HG03432 (cell line): ENCODE data around the gene BAK1.

Experiments
- ATAC-seq: cut with Tn5 transposase; IDR thresholded peaks from one replicate; pipeline ENCODE4 v1.9.1; 2021; ENCODE audit warnings: mild to moderate bottlenecking, moderate library complexity; ENCODE audit not compliant: unreplicated experiment

BAK1 gene

DNA sequence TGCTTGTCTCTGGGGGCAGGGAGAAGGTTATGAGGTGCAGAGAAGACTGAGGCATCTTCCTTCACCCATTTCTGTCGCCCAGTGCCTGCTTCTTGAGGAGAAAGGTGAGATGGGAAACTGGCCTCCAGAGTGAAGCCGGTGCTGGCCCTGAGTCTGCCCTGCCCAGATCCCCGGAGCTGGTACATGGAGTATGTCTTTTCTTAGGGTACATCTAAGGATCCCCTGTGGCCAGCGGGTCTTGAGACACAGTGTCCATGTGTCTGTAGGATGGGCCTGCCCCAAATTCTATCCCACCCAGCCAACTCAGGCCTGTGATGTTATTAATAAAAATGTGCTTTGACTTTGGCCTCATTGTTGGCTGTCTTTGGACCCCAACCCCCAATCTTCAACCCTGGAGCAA lies 8.8 kb upstream of the BAK1 start:
- no peak for ATAC-seq

DNA sequence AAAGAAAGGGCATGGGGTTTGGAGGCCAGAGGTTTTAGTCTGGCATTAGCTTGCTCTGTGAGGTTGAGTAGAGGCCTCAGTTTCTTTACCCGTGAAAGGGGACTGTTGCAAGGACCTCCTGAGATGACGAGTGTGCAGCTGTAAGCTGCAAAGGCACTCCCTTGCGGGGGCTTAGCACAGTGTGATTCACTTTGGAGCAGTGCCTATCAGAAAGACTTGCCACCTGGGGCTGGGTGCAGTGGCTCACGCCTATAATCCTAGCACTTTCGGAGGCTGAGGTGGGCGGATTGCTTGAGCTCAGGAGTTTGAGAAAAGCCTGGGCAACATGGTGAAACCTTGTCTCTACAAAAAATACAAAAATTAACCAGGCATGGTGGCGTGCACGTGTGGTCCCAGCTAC lies 7.5 kb upstream of the BAK1 start:
- no peak for ATAC-seq

DNA sequence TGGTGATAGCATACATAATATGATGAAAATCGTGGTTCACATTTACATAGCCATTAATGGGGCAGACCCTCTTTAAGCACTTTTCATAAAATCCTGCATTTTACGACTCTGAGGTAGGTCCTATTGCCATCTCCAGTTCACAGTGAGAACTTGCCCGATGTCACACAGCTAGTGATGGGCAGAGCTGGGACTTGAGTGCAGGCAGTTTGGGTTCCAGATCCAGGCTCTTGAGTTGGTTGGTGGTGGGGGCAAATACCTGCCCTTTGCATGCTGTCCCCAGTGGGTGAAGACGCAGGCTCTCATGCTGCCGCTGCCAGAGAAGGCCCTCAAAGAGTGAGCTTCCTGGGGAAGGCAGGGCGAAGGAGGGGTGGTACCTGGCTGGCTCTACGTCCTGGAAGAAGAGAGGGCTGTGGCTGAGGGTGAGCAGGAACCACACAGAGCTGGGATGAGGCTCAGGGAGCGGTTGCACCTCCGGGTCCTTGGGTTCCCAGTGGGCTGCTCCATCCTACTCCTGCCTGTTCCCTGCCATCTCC lies 6.1 kb upstream of the BAK1 start:
- no peak for ATAC-seq

GRCh38 chr6:33585403-33586107 lies 5.5 kb upstream of the BAK1 start:
- peak; percentile 59 for ATAC-seq

DNA sequence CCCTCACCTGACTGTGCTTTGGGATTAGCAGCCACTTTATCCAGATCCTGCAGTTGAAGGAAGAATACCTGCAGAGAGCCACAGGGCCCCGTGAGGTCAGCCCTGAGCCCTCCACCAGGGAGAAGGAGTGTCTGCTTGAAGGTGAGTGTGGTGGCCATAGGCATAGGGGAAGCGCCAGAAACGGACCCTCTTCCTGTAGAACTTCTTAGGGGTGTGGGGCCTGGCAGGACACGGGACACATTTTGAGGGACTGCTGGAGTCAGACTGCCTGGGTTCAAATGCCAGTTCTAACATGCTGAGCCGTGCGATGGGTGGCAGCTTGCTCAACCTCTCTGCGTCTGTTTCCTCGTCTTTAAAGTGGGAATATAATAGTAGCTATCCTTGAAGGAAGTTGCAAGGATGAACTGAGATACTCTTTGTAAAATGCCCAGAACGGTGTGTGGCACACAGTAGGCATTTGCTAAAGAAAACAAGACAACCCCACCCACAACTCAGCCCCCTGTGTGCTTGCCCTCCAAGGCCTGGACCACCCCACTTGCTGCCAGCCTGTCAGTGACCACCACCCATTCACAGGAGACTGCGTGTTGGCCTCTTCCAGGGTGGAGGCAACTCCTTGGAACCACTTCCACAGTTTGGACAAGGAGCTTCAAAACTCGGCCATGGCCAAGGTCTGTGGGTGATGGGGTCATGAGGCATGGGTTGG lies 4.8 kb upstream of the BAK1 start:
- ATAC-seq: no peak

DNA sequence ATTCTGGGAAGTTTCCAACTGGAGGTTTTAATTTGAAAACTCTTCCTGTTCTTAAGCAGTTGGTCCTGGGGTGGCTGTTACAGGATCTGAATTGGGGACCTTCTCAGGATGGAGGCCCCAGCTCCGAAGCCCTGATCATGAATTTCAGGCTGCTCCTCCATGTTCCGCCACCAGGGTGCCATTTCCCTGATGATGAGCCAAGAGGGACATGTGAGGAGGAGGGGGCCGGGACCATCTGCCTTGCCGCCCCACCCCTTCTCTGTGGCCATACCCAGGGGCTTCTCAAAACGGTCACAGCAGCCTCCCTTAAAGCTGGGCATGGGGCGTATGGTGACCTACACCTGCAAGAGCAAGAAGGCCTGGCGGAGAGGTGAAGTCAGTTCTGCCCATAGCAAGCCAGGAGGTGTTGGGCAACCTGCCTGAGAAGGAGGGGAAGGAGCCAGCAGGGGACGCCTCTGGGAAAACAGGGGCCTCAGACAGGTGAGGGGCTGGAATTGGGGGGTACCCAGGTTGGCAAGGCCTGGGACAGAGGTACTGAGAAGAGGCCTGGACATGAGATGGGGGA lies 3.6 kb upstream of the BAK1 start:
- ATAC-seq: no peak

- ATAC-seq: no peak
Observed at GRCh38 chr6:33581186-33581585, 1.1 kb upstream of the BAK1 start.

- ATAC-seq: no peak
Observed at GRCh38 chr6:33578588-33579011, 1.5 kb downstream of the BAK1 start.

GRCh38 chr6:33578164-33578563 lies 1.9 kb downstream of the BAK1 start:
- ATAC-seq: no peak

GRCh38 chr6:33577718-33578117 lies 2.4 kb downstream of the BAK1 start:
- no peak for ATAC-seq

GRCh38 chr6:33577106-33577535 lies 3.0 kb downstream of the BAK1 start:
- ATAC-seq: no peak

GRCh38 chr6:33576668-33577067 lies 3.4 kb downstream of the BAK1 start:
- no peak for ATAC-seq

DNA sequence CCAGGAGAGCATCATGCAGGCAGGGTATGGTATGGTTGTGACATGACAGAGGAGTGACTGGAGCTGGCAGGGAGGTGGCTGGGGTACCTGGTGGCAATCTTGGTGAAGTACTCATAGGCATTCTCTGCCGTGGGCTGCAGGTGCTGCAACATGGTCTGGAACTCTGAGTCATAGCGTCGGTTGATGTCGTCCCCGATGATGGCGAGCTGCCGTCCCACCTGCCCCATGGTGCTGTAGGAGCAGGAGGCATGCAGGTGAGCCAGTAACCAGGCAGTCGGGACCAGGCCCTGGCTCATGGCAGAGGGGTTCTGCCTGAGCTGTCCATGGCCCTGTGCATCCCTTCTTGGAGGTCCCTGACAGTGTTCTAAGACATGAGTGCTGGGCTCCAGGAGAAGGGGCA lies 4.9 kb downstream of the BAK1 start:
- no peak for ATAC-seq

DNA sequence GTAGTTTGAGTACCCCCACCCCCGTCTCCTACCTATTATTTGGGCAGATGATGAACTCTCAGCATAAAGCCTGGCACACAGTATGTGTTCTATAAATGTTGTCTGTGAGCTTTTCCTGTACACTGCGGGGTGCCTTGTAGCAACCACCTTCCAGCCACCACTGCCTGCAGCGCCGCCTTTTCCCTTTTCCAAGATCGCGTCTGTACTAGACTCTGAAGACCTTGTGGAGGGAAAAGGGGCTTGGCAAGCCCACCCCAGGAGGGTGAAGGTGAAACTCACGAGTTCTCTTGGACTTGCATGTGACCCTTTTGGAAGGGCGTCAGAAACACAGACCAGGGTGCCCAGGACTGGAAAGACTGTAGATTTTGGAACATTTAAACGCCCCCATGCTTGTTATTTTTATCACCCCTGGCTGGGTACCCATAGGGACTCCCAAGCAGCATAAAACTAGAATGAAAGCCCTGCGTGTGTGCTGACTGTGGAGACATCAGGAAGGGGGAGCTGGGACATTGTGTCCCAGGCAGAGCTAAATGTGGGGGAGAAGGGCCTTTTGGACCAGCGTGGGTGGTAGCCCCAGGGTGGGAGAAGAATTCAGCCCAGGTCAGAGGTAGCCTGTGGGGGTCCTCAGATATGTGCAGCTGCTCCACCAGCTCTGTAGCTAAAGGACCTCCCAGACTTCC lies 8.3 kb downstream of the BAK1 start:
- ATAC-seq: no peak

- ATAC-seq: peak; percentile 79
Observed at GRCh38 chr6:33570806-33571636, 9.1 kb downstream of the BAK1 start.

GRCh38 chr6:33568826-33569570 lies 11.1 kb downstream of the BAK1 start:
- ATAC-seq: no peak

DNA sequence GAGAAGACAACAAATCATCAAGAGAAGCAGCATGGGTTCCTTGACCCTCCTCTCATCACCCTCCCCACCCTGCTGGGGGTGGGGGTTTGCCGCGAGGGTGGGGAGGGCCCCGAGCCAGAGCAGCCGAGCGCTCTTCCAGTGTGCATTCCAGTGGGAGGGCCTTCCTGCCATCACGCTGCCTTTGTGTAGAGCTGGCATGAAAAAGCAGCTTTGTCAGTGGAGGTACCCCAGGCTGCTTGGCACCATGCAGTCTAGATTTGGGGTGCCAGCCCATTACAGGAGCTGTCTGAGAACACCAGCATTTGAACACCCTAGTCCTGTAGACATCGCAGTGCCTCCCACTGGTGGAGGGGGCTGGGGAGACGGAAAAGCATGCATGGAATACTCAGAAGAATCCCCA lies 12.2 kb downstream of the BAK1 start:
- no peak for ATAC-seq

- no peak for ATAC-seq
Observed at GRCh38 chr6:33566182-33567084, 13.6 kb downstream of the BAK1 start.

DNA sequence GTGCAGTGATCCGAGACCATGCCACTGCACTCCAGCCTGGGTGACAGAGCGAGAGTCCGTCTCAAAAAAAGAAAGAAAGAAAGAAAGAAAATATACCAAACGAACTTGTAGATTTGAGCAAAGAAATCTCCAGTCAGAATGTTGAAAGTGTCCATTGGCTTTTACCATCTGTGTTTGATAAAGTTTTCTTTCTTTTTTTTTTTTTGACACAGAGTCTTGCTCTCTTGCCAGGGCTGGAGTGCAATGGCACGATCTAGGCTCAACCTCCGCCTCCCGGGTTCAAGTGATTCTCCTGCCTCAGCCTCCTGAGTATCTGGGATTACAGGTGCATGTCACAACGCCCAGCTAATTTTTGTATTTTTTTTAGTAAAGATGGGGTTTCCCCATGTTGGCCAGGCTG lies 21.3 kb downstream of the BAK1 start:
- ATAC-seq: no peak
